HTERT RPE-1 (cell line): ENCODE results near the gene AKT2.

ENCODE experiments used
- in situ Hi-C: fragments of 300-500 bp; cut with MboI; formaldehyde crosslinking; loops from 4 replicates; pipeline ENCODE4 v1.14.3; 2020; ENCODE audit warnings: low sequenced_read_pairs

Gene AKT2

DNA sequence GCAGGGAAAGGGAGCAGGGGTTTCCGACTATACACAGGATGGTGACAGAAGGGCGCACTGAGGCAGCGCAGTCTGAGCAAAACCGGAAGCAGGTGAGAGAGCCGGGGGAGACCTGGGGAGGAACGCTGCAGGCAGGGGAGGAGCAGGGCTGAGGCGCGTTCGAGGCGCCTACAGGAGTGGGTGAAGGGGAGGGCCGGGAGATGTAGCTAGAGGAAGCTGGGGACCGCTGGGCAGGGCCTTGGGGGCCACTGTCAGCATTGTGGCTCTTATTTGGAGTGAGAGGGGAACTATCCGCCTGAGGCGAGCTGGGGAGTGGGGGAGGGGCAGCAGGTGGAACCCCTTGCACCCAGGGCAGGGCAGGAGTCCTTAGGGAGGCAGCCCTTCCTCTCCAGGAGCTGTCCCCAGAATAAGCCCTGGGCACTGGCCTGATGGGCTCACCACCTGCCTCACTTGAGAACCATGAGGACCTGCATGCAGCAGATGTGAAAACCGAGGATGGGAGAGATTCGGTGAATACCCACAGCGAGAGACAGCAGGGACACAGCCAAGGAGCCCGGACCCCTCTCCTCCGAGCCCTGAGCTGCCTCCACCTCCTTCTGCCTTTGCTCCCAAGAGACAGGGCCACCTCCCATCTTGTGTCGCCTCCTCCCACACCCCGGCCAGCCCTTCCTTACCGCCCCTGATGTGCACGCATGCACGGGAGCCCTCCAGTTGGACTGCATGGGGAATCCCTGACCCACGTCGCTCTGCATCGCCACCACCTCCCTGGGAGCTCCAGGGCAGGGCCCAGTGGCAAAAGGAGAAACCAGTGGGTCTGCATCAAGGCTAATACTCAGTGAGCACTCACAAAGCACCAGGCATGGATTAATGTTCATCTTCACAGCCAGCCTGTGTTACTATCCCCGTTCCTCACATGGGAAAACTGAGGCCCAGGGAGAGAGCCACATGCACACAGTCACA, 10.3 kb downstream of the AKT2 start:
- in situ Hi-C loops, result no loop called here

DNA sequence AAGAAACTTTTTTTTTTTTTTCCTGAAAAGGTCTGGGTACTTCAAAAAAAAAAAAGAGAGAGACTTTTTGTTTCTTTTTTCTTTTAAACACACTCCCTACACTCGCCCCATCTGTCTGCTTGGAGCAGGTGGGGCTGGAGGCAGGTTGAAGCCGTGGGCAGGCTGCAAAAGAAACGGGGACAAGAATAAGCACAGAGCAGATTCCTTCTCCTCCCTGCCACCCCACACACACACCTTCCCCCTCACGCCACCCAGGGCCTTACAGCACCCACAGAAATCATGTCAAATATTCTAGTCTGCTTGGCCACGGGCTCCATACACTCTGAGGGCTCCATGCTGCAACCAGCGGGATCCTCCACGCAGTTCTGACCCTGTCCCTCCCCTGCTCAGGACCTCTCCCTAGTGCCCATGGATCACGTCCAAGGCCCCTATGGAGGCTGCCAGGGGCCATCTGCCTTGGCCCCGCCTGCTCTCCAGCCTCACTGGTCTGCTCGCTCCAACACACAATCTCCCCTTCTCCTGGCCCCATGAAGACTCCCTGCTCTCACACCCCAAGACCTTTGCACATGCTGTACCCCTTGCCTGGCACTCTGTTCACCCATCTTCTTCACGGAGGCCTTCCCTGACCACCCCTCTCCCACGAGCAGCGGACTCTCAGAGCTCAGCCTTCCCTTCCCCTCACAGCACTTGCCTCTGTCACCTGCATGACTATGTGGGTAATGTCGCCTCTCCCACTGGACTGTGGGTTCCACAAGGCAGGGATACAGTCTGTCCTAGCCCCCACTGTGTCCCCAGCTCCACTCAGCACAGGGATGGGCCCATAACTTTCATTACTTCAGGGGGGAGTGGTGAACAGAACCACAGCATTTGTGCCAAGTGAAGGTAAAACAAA, 11.4 kb downstream of the AKT2 start:
- in situ Hi-C loops, result no loop called here

GRCh38 chr19:40272261-40272660, 12.9 kb downstream of the AKT2 start:
- in situ Hi-C loops, result no loop called here

- in situ Hi-C loops, result no loop called here
These were observed 13.4 kb downstream of the AKT2 start for GRCh38 chr19:40271706-40272105.

GRCh38 chr19:40270362-40271089, 14.6 kb downstream of the AKT2 start:
- in situ Hi-C loops, result no loop called here

DNA sequence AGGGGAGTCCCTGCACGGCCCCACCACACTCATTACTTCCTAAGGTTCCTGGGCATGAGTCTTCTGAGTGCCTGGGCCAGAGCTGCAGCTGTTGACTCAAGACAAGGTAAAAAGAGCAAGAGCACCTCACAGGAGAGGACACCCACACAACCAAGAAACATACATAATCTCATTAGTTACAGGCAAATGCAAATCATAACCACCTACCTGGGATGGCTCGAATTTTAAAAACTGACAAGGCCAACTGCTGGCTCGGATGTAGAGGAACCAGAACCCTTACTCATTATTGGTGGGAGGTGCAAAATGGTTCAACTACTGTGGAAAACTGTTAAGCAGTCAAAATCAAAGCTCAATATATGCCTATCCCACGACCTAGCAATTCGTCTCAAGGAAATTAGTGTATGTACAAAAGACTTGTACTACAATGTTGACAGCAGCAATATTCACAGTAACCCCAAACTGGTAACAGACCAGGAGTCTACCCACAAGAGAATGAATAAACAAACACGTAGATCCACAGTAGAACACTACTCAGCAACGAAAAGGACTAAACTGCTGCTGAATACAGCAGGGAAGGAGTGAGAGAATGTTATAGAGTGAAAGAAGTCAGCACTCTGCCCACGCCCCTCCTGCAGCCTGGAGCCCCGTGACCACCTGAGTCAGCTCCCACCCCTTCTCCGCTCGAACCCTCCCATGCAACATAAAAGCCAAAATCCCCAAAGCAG, 15.8 kb downstream of the AKT2 start:
- in situ Hi-C loops, result no loop called here

- in situ Hi-C loops, result no loop called here
These were observed 17.5 kb downstream of the AKT2 start for GRCh38 chr19:40267601-40267997.

DNA sequence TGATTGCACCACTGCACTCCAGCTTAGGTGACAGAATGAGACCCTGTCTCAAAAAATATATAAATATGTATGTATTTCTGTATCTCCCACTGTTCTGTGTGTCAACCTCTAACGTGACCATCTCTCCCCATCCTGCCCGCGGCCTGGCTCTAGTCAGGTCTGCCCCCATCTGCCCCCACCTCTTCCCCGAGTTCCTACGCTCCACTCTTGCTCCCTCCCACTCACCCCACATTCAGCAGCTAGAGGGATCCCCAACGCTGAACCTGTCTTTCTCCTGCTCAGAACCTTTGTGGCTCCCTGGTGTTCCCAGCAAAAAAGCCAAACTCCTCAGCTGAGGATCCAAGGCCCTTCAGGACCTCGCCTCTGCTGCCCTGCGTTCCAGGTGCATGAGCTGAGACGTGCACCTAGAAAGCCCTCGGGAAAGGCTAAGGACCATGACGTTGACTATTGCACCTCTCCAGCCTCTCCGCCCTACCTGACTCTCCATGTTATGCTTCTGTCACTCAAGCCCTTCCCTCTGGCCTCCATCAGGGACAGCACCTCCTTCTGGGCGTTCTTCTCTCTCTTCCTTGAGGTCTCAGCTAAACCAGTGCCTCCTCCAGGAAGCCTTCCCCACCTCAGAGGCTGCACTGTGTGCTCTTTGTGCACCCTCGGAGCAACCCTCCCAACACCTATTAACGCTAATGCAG, 18.1 kb downstream of the AKT2 start:
- in situ Hi-C loops, result no loop called here

GRCh38 chr19:40266119-40266518, 19.0 kb downstream of the AKT2 start:
- in situ Hi-C loops, result no loop called here

- in situ Hi-C loops, result no loop called here
These were observed 19.4 kb downstream of the AKT2 start for GRCh38 chr19:40265763-40266099.

- in situ Hi-C loops, result no loop called here
These were observed 19.9 kb downstream of the AKT2 start for GRCh38 chr19:40265055-40265762.

DNA sequence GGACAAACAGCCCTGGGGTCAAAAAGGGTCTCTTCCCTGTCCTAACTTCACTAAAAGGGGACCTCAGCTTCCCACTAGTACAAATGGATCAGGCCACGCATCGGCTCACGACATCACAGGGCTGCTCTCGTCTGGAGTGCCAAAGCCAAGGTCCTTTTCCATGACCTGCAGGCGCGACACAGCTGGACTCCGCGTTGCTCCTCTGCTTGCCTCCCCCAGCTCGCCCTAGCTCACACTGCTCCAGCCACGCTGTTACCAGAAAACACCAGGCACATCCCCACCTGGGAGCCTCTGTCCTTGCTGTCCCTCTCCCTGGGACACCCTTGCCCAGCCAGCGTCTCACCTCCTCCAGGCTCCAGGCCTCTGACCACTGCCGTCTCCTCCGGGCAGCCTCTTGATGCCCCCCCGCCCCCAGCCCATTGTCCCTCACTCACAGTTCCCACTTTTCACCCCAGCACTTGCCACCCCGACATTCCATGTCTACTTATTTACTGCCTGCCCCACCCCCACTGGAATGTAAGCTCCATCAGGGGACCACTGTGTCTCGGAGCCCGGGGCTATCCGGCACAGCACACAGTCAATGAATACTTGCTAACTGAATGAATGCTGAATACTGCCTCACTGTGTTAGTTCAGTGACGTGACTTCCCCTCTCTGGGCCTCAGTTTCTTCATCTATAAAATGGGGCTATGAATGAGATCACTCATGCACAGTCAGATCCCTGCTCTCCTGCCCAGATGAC, 20.7 kb downstream of the AKT2 start:
- in situ Hi-C loops, result no loop called here

DNA sequence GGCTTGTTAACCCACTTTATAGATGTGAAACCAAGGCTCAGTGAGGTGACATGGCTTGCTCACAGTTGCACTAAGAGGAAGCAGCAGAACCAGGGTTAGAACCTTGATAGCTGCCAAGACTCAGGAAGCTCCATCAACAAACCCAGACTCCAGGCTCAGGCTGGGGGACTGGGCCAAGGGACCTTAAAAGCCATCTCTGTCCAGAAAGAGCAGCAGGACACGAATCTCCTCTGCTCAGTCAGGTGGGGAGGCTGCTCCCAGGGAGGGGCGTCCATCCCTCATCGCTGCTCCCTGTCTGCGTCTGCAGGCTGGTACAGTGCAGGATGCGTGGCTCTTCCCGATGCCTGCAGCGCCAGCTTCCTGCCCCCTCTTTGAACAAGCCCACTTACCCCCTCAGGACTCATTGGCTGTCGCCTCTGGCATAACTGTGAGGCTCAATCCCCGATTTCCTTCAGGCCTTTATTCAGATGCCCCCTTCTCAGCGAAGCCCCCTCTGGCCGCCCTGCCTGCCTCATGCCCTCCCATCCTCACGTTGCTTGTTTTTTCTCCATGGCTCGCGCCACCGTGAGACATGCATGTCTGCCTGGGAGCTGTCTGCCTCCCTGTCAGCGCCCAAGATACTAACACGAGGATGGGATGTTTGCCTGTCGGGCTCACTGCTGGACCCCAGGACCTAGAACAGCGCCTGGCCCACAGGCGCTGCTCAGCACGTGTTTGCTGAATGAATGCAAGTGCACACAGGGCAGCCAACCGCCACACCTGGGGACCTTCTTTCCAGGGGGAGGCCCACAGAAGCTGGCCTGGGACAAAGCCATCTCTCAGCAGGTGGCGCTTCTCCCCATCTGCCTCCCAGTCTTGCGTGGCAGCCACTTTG, 21.5 kb downstream of the AKT2 start:
- in situ Hi-C loops, result no loop called here

- in situ Hi-C loops, result no loop called here
These were observed 22.7 kb downstream of the AKT2 start for GRCh38 chr19:40262422-40262821.

DNA sequence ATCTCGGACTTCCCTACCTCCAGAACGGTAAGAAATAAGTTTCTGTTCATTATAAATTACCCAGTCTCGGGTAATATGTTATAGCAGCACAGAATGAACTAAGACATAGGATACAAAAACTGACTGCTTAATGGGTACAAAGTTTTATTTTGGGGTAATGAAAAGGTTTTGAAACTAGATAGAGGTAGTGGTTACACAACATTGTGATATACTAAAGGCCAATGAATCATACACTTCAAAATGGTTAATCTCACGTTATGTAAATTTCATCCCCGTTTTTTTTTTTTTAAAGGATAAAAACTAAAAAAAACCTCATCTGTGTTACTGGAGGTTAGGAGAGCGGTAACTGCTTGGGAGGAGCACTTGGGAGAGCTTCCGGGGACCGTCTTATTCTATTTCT, 23.5 kb downstream of the AKT2 start:
- in situ Hi-C loops, result no loop called here

DNA sequence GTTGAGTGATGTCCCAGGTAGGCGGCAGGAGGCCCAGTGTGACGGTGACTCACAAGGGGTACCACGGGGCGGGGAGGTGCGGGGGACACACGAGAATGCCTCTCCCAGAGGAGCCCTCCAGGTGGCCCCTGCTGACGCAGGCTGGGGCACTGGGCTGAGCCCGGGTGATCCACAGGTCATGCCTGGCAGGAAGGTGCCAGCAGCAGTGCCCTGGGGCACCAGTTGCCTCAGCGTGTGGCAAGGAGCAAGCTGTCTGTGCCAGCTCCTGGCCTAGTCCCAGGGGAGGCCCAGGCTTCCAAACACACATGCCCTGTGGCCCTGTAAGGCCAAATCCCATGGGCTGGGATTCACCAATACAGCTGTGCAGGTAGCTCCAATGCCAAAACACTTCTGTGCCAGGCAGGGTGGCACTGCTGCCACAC, 28.0 kb downstream of the AKT2 start:
- in situ Hi-C loops, result no loop called here

- in situ Hi-C loops, result no loop called here
These were observed 28.6 kb downstream of the AKT2 start for GRCh38 chr19:40256512-40256911.
